ENCODE results near the gene TTLL11. TPM values are rescaled to one million over a fixed set of nuclear protein-coding genes. Genes with fewer than 3 reads are reported as not detected.

TTLL11 gene
- total RNA-seq, 1 donor from 2014 or later, result 4.0 TPM

DNA sequence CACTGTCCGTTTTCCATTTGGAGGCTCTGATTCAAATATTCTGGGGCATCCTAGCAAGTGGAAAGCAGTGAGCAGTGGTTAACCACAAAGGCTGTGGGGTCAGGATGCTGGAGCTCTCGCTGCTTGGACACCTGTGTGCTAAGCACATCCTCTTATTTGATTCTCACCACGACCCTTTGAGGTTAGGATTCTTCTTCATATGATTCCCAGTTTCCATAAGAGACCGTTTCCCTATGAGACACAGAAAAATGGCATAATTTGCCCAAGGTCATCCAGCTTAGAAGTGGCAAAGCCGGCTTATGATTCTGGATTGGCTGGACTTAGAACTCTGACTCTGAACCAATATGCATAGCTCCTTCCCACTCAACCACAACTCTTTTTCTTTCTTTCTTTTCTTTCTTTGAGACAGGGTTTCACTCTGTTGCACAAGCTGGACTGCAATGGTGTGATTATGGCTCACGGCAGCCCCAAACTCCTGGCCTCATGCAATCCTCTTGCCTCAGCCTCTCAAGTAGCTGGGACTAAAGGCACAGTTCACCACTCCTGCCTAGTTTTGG, 207.7 kb downstream of the TTLL11 start:
- H3K4me1 Mint-ChIP-seq (ENCODE audit: unreplicated experiment), result no peaks in the 10 kb centered on the region
- no peak for TF ChIP-seq CTCF (IDR thresholded peaks at IDR 0.05; ENCODE audit: unreplicated experiment)
- no peak overlapping the region for H3K4me3 Mint-ChIP-seq (ENCODE audit: unreplicated experiment)
- no peak for DNase-seq (ENCODE audit: low spot score)
- peak overlapping the region; percentile 59 for H3K27ac Mint-ChIP-seq (ENCODE audit: unreplicated experiment)
- H3K27me3 Mint-ChIP-seq (ENCODE audit: unreplicated experiment), result peaks cover 12% of the 10 kb centered on the region
- no peaks in the 10 kb centered on the region for H3K36me3 Mint-ChIP-seq (ENCODE audit: low read depth, unreplicated experiment)
- H3K9me3 Mint-ChIP-seq (ENCODE audit: unreplicated experiment), result no peaks in the 10 kb centered on the region

GRCh38 chr9:121884057-121884541, 209.0 kb downstream of the TTLL11 start:
- H3K4me3 Mint-ChIP-seq (ENCODE audit: unreplicated experiment), result no peak overlapping the region
- DNase-seq (ENCODE audit: low spot score), result peak; percentile 36
- no peak for TF ChIP-seq CTCF (IDR thresholded peaks at IDR 0.05; ENCODE audit: unreplicated experiment)
- no peaks in the 10 kb centered on the region for H3K9me3 Mint-ChIP-seq (ENCODE audit: unreplicated experiment)
- no peaks in the 10 kb centered on the region for H3K4me1 Mint-ChIP-seq (ENCODE audit: unreplicated experiment)
- peaks cover 12% of the 10 kb centered on the region for H3K27me3 Mint-ChIP-seq (ENCODE audit: unreplicated experiment)
- H3K27ac Mint-ChIP-seq (ENCODE audit: unreplicated experiment), result peak overlapping the region; percentile 5
- no peaks in the 10 kb centered on the region for H3K36me3 Mint-ChIP-seq (ENCODE audit: low read depth, unreplicated experiment)

GRCh38 chr9:121883281-121884056, 209.6 kb downstream of the TTLL11 start:
- no peaks in the 10 kb centered on the region for H3K9me3 Mint-ChIP-seq (ENCODE audit: unreplicated experiment)

DNA sequence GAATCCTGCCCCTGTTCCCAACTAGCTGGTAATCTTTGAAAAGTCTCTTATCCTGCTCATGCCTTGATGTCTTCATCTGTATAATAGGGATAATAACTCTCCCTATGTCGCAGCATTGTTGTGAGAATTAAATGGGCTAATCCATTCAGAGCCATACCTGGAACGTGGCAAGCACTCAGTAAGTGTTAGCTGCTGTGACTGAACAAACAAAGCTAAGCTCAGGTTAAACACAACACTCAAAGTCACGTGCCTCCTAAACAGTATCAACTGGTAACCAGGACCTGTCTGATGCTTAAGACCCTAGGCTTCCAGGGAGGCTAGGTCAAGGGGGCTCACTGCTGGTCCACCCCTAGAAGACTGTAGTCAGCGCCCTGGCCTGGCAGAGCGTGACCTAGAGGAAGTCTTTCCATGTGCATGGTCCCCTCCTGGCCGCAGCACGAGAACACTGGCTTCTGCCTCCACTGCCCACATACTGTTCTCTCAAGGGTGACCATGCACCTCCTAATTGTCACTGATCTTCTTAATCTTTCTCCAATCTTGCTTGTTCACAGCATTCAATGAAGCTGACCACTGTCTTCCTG, 211.1 kb downstream of the TTLL11 start:
- Mint-ChIP-seq H3K4me1 (ENCODE audit: unreplicated experiment) (no peaks in the 10 kb centered on the region), H3K9me3 (ENCODE audit: unreplicated experiment) (no peaks in the 10 kb centered on the region), H3K36me3 (ENCODE audit: low read depth, unreplicated experiment) (no peaks in the 10 kb centered on the region), H3K4me3 (ENCODE audit: unreplicated experiment) (no peak overlapping the region), H3K27ac (ENCODE audit: unreplicated experiment) (no peak overlapping the region), H3K27me3 (ENCODE audit: unreplicated experiment) (peaks cover 12% of the 10 kb centered on the region)
- DNase-seq (ENCODE audit: low spot score), result no peak
- TF ChIP-seq CTCF (IDR thresholded peaks at IDR 0.05; ENCODE audit: unreplicated experiment), result no peak

More at GRCh38 chr9:121883281-121884056, 209.6 kb downstream of the TTLL11 start:
- Mint-ChIP-seq H3K27me3 (ENCODE audit: unreplicated experiment) (peaks cover 12% of the 10 kb centered on the region), H3K27ac (ENCODE audit: unreplicated experiment) (no peak overlapping the region), H3K36me3 (ENCODE audit: low read depth, unreplicated experiment) (no peaks in the 10 kb centered on the region), H3K4me1 (ENCODE audit: unreplicated experiment) (no peaks in the 10 kb centered on the region), H3K4me3 (ENCODE audit: unreplicated experiment) (no peak overlapping the region)
- no peak for TF ChIP-seq CTCF (IDR thresholded peaks at IDR 0.05; ENCODE audit: unreplicated experiment)
- DNase-seq (ENCODE audit: low spot score), result no peak
